C1 segment of cervical spinal cord (tissue), 14 donors: ENCODE data around the gene KIRREL3.
A peak's percentile ranks its signal among the peaks of the same experiment; 100 is the strongest.

Source experiments
- DNase-seq, 14 donors: peaks; one replicate each; lab custom pipeline; 2025; lab: John Stamatoyannopoulos, UW

KIRREL3 gene

DNA sequence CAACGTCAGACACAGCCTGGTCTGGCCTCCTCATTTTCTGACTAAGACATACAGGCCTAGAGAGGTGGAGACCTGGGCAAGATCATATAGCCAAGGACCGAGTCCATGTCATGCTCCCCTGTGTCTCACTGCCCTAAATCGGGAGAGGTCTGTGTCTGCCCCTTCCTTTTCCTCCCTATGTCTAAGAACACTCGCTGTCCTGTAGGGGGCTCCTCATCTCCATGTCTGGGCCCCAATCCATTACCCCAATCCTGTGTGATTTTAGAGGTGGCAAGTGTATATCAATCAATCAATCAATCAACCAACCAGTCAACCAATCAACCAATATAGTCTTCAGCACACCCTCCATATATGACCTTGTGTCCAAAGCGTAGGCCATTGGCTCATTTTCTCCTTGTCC, 125.7 kb downstream of the KIRREL3 start:
- DNase-seq: no peak

DNA sequence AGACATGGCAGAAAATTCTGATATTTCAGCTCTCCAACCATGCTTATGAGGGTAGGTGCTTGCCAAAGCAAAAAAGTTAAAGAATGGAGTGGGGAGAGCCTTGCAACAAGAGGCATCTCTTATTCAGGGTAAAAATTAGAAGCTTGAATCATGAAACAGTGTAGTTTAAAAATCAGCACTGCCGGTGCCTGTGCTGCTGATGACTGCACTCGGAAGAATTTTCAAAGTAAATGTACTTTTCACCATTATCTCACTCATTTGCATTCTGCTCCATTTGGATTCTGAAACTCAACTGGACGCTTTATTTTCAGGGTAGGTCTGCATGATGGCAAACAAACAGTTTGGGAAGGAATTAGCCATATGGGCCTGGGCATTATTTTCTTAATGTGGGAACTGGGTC, 126.3 kb downstream of the KIRREL3 start:
- no peak for DNase-seq

DNA sequence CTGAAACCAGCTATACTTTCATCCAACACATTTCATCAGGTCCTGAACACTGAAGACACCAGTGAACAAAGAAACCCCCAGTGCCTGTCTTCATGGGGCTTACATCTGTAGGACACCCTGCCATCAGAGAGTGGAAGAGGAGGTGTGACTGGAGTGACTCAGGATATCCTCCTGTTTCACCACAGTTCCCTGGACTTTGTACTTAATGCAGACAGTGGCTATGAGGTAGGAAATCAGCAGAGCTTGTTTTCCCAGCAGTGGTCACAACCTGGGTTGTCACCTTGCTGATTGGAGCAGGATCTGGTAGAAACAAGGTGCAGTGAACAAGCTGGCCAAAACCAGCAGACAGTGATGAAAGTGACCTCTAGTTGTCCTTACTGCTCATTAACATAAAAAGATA, 128.8 kb downstream of the KIRREL3 start:
- DNase-seq: no peak

DNA sequence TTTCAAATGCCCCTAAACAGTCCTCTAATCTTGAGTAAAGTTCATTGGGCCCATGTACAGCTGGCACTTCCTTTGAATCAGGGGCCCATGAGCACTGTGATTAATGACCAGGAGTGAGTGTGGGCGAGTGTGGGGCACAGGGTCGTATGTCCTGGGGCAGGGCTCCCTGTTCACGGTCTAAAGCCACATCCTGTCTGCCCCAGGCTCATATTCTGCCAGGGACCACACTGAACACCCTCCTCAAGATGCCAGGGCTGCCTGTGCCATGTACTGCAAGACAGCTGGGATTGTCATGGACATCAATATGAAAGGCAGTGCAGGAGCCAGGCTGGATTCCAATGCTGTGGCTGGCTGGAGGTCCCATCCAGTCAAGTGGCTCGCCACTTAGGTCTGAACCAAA, 130.5 kb downstream of the KIRREL3 start:
- no peak for DNase-seq

DNA sequence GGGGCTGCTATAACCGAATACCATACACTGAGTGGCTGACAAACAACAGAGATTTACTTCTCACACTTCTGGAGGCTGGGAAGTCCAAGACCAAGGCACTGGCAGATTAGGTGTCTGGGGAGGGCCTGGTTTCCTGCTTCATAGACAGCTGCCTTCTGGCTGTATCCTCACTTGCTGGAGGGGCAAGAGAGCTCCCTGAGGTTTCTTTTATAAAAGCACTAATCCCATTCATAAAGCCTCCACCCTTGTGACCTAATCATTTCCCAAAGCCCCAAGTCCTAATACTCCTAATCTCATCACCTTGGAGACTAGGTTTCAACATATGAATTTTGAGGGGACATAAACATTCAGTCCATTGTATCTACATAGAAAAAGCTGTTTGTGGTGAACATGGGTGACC, 131.8 kb downstream of the KIRREL3 start:
- DNase-seq: no peak

DNA sequence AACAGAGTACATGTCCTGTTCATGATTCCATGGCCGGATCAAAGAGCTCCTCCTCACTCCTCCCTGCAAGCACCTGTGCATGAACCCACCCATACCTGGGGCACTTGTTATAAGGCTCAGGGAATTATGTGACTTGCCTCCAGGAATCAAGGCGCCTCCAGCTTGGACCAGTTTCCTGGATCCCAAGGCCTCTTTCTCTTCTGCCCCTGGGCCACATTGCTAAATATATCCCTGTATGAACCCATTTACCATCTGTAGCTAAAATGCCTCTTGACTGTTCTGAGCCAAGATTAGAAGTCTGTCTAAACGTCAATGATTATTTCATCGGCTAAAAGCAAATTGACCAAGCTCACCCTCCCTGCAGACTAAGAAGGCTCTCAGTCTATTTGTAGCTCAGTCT, 135.6 kb downstream of the KIRREL3 start:
- no peak for DNase-seq

DNA sequence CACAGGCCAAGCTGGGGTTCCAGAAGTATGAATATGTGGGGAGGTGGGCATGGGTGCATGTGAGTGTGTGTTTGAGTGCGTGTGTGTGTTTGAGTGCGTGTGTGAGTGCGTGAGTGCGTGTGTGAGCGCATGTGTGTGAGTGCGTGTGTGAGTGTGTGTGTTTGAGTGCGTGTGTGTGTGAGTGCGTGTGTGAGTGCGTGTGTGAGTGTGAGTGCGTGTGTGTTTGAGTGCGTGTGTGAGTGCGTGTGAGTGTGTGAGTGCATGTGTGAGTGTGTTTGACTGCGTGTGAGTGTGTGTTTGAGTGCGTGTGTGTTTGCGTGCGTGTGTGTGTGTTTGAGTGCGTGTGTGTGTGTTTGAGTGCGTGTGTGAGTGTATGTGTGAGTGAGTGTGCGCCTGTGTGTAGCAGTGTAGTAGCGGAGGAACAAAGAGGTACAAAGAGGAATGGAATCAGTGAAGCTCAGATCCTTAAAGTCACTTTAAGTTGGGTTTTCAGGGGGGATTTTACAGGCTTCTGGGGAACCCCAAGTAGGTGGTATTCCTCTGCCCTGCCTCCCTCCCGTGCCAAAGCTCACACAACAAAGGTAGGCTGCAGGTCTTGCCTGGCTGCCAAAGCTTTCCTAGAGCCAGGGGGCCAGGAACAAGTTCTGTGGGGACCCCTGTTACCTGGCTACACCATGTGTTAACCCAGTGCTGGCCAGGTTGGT, 137.1 kb downstream of the KIRREL3 start:
- DNase-seq: no peak

DNA sequence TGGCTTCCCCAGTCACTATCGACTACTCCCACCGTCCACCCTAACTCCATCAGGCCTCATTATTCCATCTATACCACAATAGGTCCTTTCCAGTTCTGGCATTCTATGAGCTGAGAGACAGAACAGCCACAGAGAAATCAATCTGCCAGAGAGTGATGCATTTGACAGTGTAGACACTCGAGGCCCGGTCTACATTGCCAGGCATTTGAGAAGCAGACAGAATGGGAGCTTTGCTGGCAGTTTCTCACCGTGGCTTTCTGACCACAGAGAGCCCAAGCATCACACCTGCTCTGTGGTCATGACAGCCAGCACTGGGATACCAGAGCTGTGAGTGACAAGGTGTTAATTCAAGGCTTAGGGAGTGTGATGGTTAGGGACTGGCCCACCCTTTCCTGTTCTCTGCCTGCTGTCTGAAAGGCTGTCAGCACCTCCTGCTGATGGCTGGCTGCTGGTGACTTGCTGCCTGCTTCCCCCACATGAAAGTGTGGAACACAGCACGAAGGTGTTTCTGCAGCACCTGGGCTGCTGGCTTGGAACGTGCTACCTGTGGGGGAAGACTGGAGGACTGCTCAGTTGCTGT, 137.8 kb downstream of the KIRREL3 start:
- no peak for DNase-seq

DNA sequence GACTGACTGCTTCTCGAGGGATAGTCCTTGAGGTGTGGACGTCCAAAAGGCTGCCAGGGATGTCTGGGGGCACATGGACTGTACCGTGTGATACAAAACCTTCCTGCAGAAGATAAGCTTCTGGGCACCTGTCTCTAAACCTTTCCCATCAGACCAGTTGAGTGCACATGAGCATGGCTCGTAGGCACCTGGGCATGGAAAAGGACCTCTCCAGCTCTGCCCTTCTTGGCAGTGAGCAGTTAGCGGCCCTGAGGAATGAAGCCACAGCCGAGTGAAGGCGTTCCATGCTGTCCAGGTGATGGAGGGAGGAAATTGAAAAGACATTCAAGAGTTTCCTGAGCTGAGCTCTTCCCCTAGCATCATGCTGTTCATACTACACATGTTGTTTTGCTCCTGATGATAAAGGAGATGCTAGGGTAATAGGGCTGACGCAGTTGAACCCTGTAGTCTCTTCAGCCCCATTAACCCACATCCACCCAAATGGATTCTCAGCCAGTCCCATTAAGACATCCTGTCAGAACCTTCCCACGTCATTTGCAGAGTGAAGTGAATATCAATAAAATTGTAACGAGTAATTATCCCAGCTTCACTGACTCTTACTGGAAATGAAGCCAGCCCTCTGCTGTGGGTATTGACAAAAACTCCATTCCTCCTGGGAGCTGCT, 138.6 kb downstream of the KIRREL3 start:
- DNase-seq: no peak

DNA sequence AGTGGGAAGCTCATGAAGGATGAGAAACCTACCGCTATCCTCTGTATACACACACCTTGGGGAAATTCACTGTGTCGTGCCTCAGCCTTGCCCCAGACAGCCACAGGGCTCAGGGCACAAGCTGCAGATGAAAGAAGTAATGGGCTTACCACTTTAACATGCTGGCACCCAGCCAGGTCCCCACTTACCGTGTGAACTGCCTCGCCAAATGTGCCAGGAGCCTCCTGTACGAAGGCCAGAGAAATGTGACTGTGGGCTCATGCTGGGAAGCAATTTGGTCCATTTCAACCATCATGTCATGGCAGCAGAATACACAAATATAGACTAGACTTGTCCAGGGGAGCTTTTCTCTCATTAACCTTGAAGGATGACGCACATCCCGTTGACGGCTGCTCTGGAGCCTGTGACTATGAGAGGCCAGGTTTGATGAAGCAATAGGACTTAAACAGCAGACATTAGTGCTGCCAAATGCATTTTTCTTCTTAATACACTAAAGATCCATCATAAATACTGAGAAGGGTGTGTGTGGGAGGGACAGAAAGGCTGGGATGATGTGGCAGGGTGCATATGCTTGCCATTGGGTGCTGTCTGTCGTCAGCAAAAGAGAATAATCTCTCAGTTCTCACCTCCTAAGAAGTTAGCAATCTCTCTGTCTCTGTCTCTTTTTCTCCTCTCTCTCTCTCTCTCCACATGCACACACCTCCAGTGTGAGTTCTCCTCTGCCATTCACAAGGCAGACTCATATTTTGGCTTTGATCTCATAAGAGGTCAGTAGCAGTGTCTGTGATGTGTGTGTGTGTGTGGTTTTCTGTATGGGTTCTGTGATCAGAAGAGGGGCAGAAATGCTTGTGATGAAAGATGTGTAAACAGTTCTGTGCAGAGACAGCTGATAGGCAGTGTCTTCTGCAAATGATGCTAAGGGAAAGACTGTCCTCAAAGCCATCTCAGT, 142.4 kb downstream of the KIRREL3 start:
- peak in 1 of 14 donors; percentile 9 for DNase-seq

DNA sequence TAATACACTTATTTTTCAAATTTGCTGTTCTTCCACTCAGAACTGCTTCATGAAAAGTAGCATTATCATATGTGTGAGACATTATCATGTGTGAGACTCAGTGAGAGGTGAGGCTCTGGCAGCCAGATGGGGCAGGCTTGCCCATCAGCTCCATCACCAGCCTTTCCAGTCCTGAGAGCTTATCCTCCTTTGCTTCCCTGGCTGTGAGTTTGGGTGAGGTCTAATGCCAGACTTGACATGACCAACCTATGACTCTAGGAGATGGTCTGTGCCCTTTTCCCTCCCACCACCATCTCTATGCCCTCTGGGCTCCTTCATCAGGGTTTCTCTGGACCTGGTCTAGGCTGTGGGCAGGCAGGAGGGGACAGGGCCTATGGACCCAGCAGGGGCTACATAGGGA, 145.0 kb downstream of the KIRREL3 start:
- no peak for DNase-seq

DNA sequence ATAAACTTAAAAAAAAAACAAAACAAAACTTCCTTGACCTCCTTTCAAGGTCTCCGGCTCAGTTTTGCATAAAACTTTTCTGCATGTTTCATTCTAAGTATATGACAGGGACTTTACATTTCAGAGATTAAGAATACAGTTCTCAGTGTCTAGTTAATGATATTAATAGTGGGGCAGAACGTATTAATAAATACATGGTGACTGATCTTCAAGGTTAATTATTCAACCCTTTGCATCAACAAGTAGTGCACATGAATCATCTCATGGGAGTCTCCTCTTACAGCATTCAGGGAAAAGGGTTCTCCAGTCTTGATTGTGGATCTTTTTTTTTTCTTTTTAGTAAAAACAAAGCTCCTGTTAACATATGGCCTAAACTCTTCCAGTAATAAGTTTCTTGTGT, 146.8 kb downstream of the KIRREL3 start:
- no peak for DNase-seq

DNA sequence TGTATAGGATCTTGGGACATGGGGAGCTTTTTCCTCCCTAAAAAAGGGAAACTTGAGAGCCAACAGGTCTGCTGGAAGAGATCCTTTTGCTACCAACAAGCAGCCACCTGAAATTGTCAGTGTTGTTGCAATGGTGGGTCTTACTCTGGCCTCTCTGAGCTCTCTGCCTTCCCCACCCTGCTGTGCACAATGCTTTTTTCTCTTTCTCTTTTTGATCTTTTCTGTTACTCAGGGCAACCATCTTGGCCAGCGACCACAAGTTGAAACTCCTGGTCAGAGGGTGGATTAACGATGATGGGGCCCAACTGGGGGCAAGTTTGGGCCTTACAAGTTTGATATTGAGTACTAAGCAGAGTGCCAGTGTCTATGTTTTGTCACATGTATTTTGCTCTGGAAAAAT, 155.8 kb downstream of the KIRREL3 start:
- DNase-seq: no peak

DNA sequence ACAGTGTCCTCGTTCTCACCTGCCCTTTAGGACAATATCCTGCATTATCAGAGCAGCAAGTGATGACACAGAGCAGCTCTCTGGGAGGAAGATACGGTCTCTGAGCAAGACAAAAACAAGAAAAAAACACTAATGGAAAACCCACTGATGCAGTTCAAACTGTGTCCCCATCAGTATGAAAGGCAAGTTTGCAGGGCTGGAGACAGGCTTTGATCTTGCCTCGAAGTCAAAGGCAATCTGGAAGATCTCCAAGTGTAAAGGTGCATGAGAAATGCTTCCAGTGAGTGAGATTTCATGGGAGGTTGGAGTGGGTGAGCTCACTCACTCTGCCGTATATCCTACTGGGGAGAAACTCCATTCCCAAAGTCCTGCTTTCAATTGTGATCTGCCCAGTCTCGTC, 157.5 kb downstream of the KIRREL3 start:
- DNase-seq: peak in 1 of 14 donors; percentile 6

DNA sequence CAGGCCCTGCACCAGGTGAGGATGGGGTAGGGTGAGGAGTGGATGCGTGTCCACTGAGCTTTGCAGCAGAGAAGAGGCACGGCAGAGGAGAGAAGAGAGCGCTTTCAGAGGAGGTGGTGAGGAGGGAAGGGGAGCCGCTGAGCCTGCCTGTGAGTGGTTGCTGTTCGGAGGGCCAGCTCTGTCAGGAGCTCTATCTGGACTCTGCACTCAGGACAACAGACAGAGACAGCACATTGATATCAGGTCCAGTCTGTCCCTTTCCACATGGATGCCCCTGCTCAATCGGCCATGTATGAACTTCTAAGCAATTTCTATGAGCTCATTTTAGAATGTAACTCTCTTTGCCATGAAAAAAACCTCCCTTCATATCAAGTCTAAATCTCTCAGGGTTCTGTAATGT, 158.6 kb downstream of the KIRREL3 start:
- DNase-seq: peak in 1 of 14 donors; percentile 78

DNA sequence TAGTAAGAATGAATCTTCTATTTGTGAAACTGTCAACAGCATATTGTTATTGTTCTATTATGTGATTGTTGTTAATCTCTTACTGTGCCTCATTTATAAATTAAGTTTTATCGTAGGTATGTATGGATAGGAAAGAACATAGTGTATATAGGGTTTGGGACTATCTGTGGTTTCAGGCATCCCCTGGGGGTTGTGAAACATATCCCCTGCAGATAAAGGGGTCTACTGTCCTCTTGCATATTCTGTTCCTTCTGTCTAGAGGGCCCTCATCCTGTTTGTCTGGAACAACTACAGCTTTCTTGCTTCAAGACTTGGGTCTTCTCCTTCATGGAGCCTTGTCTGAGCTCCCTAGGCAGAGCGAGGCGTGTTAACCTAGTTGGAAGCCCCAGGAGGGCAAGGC, 159.6 kb downstream of the KIRREL3 start:
- no peak for DNase-seq

DNA sequence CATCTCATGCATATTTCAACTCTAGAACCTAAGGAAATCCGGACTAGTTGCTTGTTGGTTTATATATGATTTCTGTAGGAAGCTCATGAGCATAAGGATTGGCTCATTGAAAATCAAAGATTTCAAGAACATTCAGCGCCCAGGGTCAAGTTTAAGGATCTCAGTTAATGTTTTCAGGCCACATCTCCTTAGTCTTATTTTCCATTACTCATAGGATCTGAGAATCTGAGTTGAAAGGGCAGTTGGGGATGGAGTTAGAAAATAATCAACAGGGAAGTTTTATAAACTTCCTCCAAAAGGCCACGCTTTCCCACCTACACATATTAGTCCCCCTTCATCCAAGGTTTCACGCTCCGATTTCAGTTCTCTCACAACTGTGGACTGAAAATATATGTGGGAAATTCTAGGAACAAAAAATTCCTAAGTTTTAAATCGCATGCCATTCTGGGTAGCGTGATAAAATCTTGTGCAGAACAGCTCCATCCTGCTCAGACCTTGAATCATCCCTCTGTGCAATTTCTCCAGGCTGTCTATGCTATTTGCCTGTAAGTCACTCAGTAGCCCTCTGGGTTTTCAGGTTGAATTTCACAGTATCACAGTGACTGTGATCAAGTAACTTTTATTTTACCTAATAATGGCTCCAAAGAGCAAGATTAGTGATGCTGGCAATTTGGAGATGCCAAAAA, 160.2 kb downstream of the KIRREL3 start:
- DNase-seq: no peak

DNA sequence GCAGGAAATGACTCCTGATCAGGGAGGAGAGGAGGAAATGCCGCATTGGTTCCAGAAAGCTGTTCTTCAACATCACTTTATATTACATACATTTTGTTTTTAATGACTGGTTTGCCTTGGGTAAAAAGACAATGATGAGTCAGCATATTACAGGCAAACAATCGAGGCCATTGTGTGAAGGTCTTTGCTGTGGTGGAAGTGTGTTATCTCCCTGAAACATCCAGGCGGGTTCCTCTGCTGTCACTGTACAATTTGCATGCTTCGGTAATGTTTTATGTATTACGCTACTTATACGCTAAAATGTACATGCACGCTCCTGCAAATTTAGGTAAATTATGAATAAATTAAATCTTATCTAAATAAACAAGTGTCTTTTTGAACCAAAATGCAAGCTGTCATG, 161.1 kb downstream of the KIRREL3 start:
- peak in 5 of 14 donors; percentile 9 to 36 (median 20) for DNase-seq

DNA sequence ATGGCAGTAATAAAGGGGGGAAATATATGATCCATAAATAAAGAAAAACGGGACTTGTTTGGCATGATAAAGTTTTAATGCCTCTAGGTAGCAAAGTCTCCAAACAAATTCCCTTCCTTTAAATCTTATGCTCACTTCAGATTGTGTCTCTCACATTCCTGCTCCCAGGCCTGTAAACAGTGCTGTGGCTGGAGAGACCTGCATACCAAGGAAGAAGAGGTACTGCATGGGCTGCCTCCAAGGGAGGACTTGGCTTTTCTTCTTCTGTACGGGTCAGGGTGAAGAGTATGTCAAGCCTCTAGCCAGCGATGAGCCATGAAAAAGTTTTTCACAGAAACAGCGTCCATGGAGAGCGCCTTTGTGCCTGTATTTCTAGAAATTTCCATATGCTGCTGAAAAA, 161.8 kb downstream of the KIRREL3 start:
- DNase-seq: no peak

DNA sequence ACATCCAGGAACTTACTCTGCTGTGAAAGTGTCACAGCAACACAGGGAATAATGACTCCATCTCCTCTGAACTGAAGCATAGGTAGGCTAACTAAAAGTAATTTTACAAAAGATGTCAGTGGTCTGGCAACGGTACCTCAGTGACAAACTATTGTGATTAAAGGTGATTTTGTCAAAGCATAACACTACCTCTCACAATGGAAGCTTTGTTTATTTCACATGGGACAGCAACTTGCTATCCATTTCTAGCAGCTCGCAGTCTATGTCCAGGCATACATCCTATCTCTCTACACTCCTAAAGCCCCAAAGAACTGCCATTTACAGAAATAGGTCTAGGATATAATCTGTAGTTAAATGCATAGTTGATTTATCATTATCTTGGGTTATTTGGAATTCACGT, 163.0 kb downstream of the KIRREL3 start:
- no peak for DNase-seq

DNA sequence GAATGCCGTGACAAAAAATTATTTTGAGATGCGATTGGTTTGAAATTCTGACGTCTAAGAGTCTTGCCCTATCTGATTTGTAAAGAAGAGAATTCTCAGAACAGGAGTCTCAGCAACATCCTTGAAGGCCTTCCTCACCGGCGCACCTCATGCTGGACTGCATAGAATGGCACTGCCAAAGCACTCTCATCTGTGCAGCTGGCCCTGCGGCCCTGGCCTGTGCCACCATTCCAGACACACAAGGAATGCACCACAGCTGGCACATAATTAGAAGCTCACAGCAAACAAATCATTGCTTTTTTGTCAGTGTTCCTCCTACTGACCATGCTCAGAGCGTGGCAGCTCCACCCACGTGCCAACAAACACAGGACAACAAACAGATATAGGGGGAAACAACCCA, 166.0 kb downstream of the KIRREL3 start:
- DNase-seq: peak in 2 of 14 donors; percentile 17 to 22
